ENCODE measurements around the gene MTRR.
A peak's percentile ranks its signal among the peaks of the same experiment; 100 is the strongest.

Gene MTRR

DNA sequence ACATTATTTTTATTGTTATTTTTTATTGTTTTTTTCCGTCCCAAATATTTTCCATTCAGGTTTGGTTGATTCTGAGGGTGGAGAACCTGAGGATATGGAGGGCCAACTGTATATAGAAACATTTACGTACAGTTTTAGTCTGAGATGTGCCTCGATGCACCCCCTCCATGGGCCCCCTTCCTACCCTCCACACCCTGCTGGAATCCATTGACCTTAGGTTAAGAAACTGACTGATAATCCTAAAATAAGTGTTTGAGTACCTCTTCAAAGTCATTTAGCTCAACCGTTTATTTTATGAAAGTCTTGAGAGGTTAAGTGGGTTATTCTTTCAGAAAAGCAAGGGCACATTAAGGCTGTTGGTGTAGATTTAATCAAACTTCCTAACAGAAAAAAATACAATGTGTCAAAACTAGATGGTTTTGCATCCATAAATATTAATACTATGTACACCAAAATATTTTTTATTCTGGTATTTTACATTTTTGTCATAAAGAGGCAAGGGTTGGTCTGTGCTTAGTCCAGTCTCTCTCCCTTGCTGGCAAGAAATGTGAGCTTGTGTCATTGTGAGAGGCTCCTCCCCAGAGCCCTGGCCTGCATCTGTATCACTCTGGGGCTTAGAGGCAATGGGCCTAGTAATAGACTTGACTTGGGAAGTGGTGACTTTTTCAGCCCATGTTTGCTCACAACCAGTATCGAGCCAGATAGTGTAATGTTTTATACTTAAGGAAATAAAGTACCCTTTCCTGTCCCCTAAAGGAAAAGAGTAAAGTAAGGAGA is 15.7 kb downstream of the MTRR start:
- H3K4me2 ChIP-seq (ENCODE audit: insufficient read depth, low read length), result no peak overlapping the region
- no peak overlapping the region for H3K4me3 ChIP-seq (ENCODE audit: low read depth in 1 of 2, low read length in 2 of 2)
- no peaks in the 10 kb centered on the region for H3K4me1 ChIP-seq (ENCODE audit: insufficient read depth, low read length)
- H4K20me1 ChIP-seq (ENCODE audit: insufficient read depth, low read length), result peaks cover 23% of the 10 kb centered on the region; the same call in 1 of the 2 replicates
- no peaks in the 10 kb centered on the region for H3K27me3 ChIP-seq (ENCODE audit: insufficient read depth, low read length, poor library complexity)
- no peak for TF ChIP-seq EZH2 (IDR thresholded peaks at IDR 0.05; ENCODE audit: borderline replicate concordance, low read depth, low read length, severe bottlenecking)
- no peak for TF ChIP-seq CTCF (IDR thresholded peaks at IDR 0.05; ENCODE audit: borderline replicate concordance, extremely low read depth, low read length, poor library complexity, severe bottlenecking)
- no peak overlapping the region for H3K9ac ChIP-seq (ENCODE audit: low read depth, low read length)
- H3K79me2 ChIP-seq (ENCODE audit: insufficient read depth, low read length), result peaks cover 15% of the 10 kb centered on the region
- H3K9me3 ChIP-seq (ENCODE audit: insufficient read depth, low read length, severe bottlenecking), result no peaks in the 10 kb centered on the region
- no peak for ATAC-seq (ENCODE audit: insufficient read depth, low read depth)
- DNase-seq, result no peak
- no peak overlapping the region for H2AFZ ChIP-seq (ENCODE audit: low read depth, low read length)
- no peak overlapping the region for H3K27ac ChIP-seq (ENCODE audit: low read length)
- peaks cover 90% of the 10 kb centered on the region for H3K36me3 ChIP-seq (ENCODE audit: insufficient read depth, low read length)

DNA sequence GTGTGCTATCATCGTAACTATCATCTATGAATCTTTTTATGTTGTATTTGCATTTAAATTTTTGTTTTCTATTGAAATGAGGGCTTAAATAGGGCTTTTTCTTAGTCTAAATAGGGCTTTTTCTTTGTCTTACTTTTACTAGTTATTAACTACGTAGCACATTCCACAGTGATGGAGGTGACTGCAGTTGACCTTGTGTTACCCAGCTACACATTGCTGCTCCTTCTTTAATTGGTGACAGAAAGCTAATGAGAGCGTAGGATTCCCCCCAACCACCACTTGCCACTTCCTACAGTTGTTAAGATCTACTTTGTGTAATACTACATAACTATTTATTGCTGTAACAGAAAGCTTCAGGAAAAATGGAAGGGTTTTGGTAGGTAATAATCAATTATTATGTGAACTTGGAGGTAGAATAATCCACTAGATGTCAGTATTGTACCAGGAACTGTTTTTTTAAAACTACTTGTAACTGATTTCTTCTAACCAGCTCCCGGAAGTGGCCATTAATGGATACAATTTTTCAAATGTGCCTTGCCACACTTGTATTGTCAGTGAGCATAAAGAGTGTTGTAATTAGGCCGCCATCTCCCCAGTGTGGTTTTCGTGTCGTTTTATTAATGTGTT is 18.0 kb downstream of the MTRR start:
- Histone ChIP-seq H3K4me2 (ENCODE audit: insufficient read depth, low read length) (no peak overlapping the region), H3K27ac (ENCODE audit: low read length) (peak overlapping the region; percentile 26; the same call in 1 of the 2 replicates), H3K79me2 (ENCODE audit: insufficient read depth, low read length) (peaks cover under 1% of the 10 kb centered on the region), H3K4me3 (ENCODE audit: low read depth in 1 of 2, low read length in 2 of 2) (no peak overlapping the region), H3K36me3 (ENCODE audit: insufficient read depth, low read length) (peaks cover 85% of the 10 kb centered on the region), H4K20me1 (ENCODE audit: insufficient read depth, low read length) (peaks cover 4% of the 10 kb centered on the region; the same call in 1 of the 2 replicates), H3K27me3 (ENCODE audit: insufficient read depth, low read length, poor library complexity) (no peaks in the 10 kb centered on the region), H3K9me3 (ENCODE audit: insufficient read depth, low read length, severe bottlenecking) (no peaks in the 10 kb centered on the region), H3K4me1 (ENCODE audit: insufficient read depth, low read length) (no peaks in the 10 kb centered on the region), H2AFZ (ENCODE audit: low read depth, low read length) (no peak overlapping the region), H3K9ac (ENCODE audit: low read depth, low read length) (no peak overlapping the region)
- DNase-seq (no peak), ATAC-seq (ENCODE audit: insufficient read depth, low read depth) (peak; percentile 52; the same call in 1 of the 3 replicates)
- TF ChIP-seq EZH2 (IDR thresholded peaks at IDR 0.05; ENCODE audit: borderline replicate concordance, low read depth, low read length, severe bottlenecking) (no peak), CTCF (IDR thresholded peaks at IDR 0.05; ENCODE audit: borderline replicate concordance, extremely low read depth, low read length, poor library complexity, severe bottlenecking) (peak; percentile 65)

GRCh38 chr5:7888901-7889300 is 20.0 kb downstream of the MTRR start:
- Histone ChIP-seq H2AFZ (ENCODE audit: low read depth, low read length) (no peak overlapping the region), H4K20me1 (ENCODE audit: insufficient read depth, low read length) (no peaks in the 10 kb centered on the region), H3K27ac (ENCODE audit: low read length) (no peak overlapping the region), H3K27me3 (ENCODE audit: insufficient read depth, low read length, poor library complexity) (no peaks in the 10 kb centered on the region), H3K4me3 (ENCODE audit: low read depth in 1 of 2, low read length in 2 of 2) (no peak overlapping the region), H3K4me1 (ENCODE audit: insufficient read depth, low read length) (no peaks in the 10 kb centered on the region), H3K4me2 (ENCODE audit: insufficient read depth, low read length) (no peak overlapping the region), H3K79me2 (ENCODE audit: insufficient read depth, low read length) (no peaks in the 10 kb centered on the region), H3K36me3 (ENCODE audit: insufficient read depth, low read length) (peaks cover 85% of the 10 kb centered on the region), H3K9ac (ENCODE audit: low read depth, low read length) (no peak overlapping the region), H3K9me3 (ENCODE audit: insufficient read depth, low read length, severe bottlenecking) (no peaks in the 10 kb centered on the region)
- no peak for ATAC-seq (ENCODE audit: insufficient read depth, low read depth)
- TF ChIP-seq CTCF (IDR thresholded peaks at IDR 0.05; ENCODE audit: borderline replicate concordance, extremely low read depth, low read length, poor library complexity, severe bottlenecking), result no peak
- no peak for TF ChIP-seq EZH2 (IDR thresholded peaks at IDR 0.05; ENCODE audit: borderline replicate concordance, low read depth, low read length, severe bottlenecking)
- DNase-seq, result no peak

Data from DND-41 (cell line).